Mesenchymal stem cell (in vitro differentiated cells and primary cell): ENCODE results near the gene BEAN1.

ENCODE experiments used
- DNase-seq: peaks from one replicate; pipeline ENCODE4 v3.0.0-alpha.2; 2013
- H2AFZ ChIP-seq: one replicate; pipeline ENCODE4 v1.6.1; 2013; ENCODE audit warnings: low read depth, mild to moderate bottlenecking, control low read depth, inconsistent platforms, low read length, moderate library complexity
- H2AK5ac ChIP-seq: 2 replicates; pipeline ENCODE4 v1.6.1; 2013; ENCODE audit warnings: low read length, moderate library complexity, mild to moderate bottlenecking, inconsistent platforms; ENCODE audit not compliant: severe bottlenecking
- H2BK120ac ChIP-seq: one replicate; pipeline ENCODE4 v1.6.1; 2013; ENCODE audit warnings: low read depth, mild to moderate bottlenecking, inconsistent platforms, low read length, moderate library complexity
- H2BK12ac ChIP-seq, 2 experiments: one replicate each; pipeline ENCODE4 v1.6.1; 2013; ENCODE audit warnings: inconsistent platforms in 2 of 2, low read length in 2 of 2, mild to moderate bottlenecking in 2 of 2, moderate library complexity in 2 of 2, control low read depth in 1 of 2
- H2BK15ac ChIP-seq: one replicate; pipeline ENCODE4 v1.6.1; 2013; ENCODE audit warnings: mild to moderate bottlenecking, low read depth, inconsistent platforms; ENCODE audit not compliant: poor library complexity, severe bottlenecking
- H2BK5ac ChIP-seq: 2 replicates; pipeline ENCODE4 v1.6.1; 2013; ENCODE audit warnings: low read depth, mild to moderate bottlenecking, low read length, control low read depth, inconsistent platforms; ENCODE audit not compliant: poor library complexity, severe bottlenecking
- H3K14ac ChIP-seq, 2 experiments: one replicate each; pipeline ENCODE4 v1.6.1; 2013; ENCODE audit warnings: inconsistent platforms in 2 of 2, low read length in 2 of 2, control low read depth in 1 of 2, mild to moderate bottlenecking in 1 of 2, moderate library complexity in 1 of 2
- H3K18ac ChIP-seq, 2 experiments: one replicate each; pipeline ENCODE4 v1.6.1; 2013; ENCODE audit warnings: inconsistent platforms in 2 of 2, low read length in 2 of 2, control low read depth in 1 of 2, low read depth in 1 of 2, mild to moderate bottlenecking in 1 of 2
- H3K23ac ChIP-seq, 2 experiments: one replicate each; pipeline ENCODE4 v1.6.1; 2013; ENCODE audit warnings: inconsistent platforms in 2 of 2, low read length in 2 of 2, mild to moderate bottlenecking in 2 of 2, moderate library complexity in 2 of 2, control low read depth in 1 of 2
- H3K27ac ChIP-seq: 2 replicates; pipeline ENCODE4 v1.5.1; 2013; ENCODE audit warnings: mild to moderate bottlenecking, moderate library complexity, low read length, control low read depth, inconsistent platforms; ENCODE audit not compliant: poor library complexity, severe bottlenecking
- H3K27me3 ChIP-seq, 2 experiments: 2 replicates each; pipeline versions ENCODE4 v1.6.1 to v1.7.0; 2013; ENCODE audit warnings: low read length in 2 of 2, mild to moderate bottlenecking in 2 of 2, moderate library complexity in 2 of 2, control low read depth in 1 of 2, inconsistent platforms in 1 of 2; ENCODE audit not compliant: control insufficient read depth in 1 of 2, insufficient read depth in 1 of 2
- H3K36me3 ChIP-seq, 2 experiments: 2 replicates each; pipeline versions ENCODE4 v1.6.1 to v1.7.0; 2013; ENCODE audit warnings: low read length in 2 of 2, control low read depth in 1 of 2, inconsistent platforms in 1 of 2, low read depth in 1 of 2, mild to moderate bottlenecking in 1 of 2; ENCODE audit not compliant: insufficient read depth in 2 of 2, control insufficient read depth in 1 of 2
- H3K4ac ChIP-seq, 2 experiments: one replicate each; pipeline ENCODE4 v1.6.1; 2013; ENCODE audit warnings: inconsistent platforms in 2 of 2, low read length in 2 of 2, mild to moderate bottlenecking in 2 of 2, moderate library complexity in 2 of 2, control low read depth in 1 of 2, low read depth in 1 of 2
- H3K4me1 ChIP-seq: 2 replicates; pipeline ENCODE4 v1.6.1; 2013; ENCODE audit warnings: low read depth, low read length, control low read depth; ENCODE audit not compliant: control insufficient read depth, insufficient read depth
- H3K4me2 ChIP-seq: 2 replicates; pipeline ENCODE4 v1.6.1; 2013; ENCODE audit warnings: low read length, mild to moderate bottlenecking, inconsistent platforms; ENCODE audit not compliant: poor library complexity, severe bottlenecking
- H3K4me3 ChIP-seq, 2 experiments: 2 replicates each; pipeline versions ENCODE4 v1.5.1 to v1.7.0; 2013; ENCODE audit warnings: low read length in 2 of 2, mild to moderate bottlenecking in 2 of 2, control low read depth in 1 of 2, low read depth in 1 of 2; ENCODE audit not compliant: insufficient read depth in 1 of 2
- H3K79me1 ChIP-seq: replicated peaks from 2 replicates; pipeline ENCODE4 v1.6.1; 2013; ENCODE audit warnings: mild to moderate bottlenecking, control low read depth, low read length, inconsistent platforms; ENCODE audit not compliant: poor library complexity, severe bottlenecking
- H3K9ac ChIP-seq: 2 replicates; pipeline ENCODE4 v1.7.0; 2013; ENCODE audit warnings: mild to moderate bottlenecking, low read length, moderate library complexity
- H3K9me3 ChIP-seq: 2 replicates; pipeline ENCODE4 v1.7.0; 2013; ENCODE audit warnings: mild to moderate bottlenecking, low read length; ENCODE audit not compliant: control insufficient read depth
- H4K8ac ChIP-seq: one replicate; pipeline ENCODE4 v1.6.1; 2013; ENCODE audit warnings: inconsistent platforms, mild to moderate bottlenecking, low read length, moderate library complexity
- H4K91ac ChIP-seq: one replicate; pipeline ENCODE4 v1.6.1; 2013; ENCODE audit warnings: mild to moderate bottlenecking, low read length, inconsistent platforms
- WGBS: methylation state at CpG from one replicate; pipeline ENCODE4 v1.1.7; 2013; ENCODE audit warnings: mixed read lengths; 5-methylcytosine and 5-hydroxymethylcytosine counted together

The BEAN1 gene

GRCh38 chr16:66523861-66524354 lies 96.8 kb downstream of the BEAN1 start:
- H2AK5ac ChIP-seq = no peak overlapping the region
- no peak overlapping the region for H3K4me2 ChIP-seq
- H3K9me3 ChIP-seq = no peaks in the 10 kb centered on the region
- peaks cover 15% of the 10 kb centered on the region for H3K79me1 ChIP-seq
- no peak overlapping the region for H3K18ac ChIP-seq
- no peak overlapping the region for H3K9ac ChIP-seq
- H3K27ac ChIP-seq = no peak overlapping the region
- H2BK5ac ChIP-seq = no peak overlapping the region
- H2BK120ac ChIP-seq = no peak overlapping the region
- DNase-seq = no peak
- no peak overlapping the region for H3K14ac ChIP-seq
- no peak overlapping the region for H2AFZ ChIP-seq
- no peak overlapping the region for H3K23ac ChIP-seq
- no peaks in the 10 kb centered on the region for H3K27me3 ChIP-seq
- 97% methylated on average over 9 of the region's 9 CpGs for WGBS
- H3K4me3 ChIP-seq = no peak overlapping the region
- H3K36me3 ChIP-seq = peaks cover 65% of the 10 kb centered on the region in 2 experiments
- no peak overlapping the region for H4K91ac ChIP-seq
- no peak overlapping the region for H2BK12ac ChIP-seq
- H2BK15ac ChIP-seq = no peak overlapping the region
- no peak overlapping the region for H4K8ac ChIP-seq
- no peak overlapping the region for H3K4ac ChIP-seq
- H3K4me1 ChIP-seq = peaks cover 29% of the 10 kb centered on the region

- H2BK15ac ChIP-seq = no peak overlapping the region
- H2BK120ac ChIP-seq = no peak overlapping the region
- H3K9ac ChIP-seq = no peak overlapping the region
- H2AFZ ChIP-seq = no peak overlapping the region
- no peaks in the 10 kb centered on the region for H3K9me3 ChIP-seq
- no peak overlapping the region for H2BK12ac ChIP-seq
- H3K23ac ChIP-seq = peak overlapping the region in 1 of 2 experiments; percentile 27
- no peak overlapping the region for H4K8ac ChIP-seq
- WGBS = 83% methylated on average over 6 of the region's 6 CpGs
- H3K27ac ChIP-seq = peak overlapping the region; percentile 7
- H3K27me3 ChIP-seq = no peaks in the 10 kb centered on the region
- H3K4ac ChIP-seq = no peak overlapping the region
- no peak overlapping the region for H4K91ac ChIP-seq
- H3K4me1 ChIP-seq = peaks cover 26% of the 10 kb centered on the region
- H3K4me3 ChIP-seq = no peak overlapping the region
- peaks cover 13% of the 10 kb centered on the region for H3K79me1 ChIP-seq
- H3K4me2 ChIP-seq = no peak overlapping the region
- H2AK5ac ChIP-seq = peak overlapping the region; percentile 20
- no peak overlapping the region for H2BK5ac ChIP-seq
- no peak for DNase-seq
- H3K36me3 ChIP-seq = peaks cover 70% of the 10 kb centered on the region in 2 experiments
- no peak overlapping the region for H3K14ac ChIP-seq
- no peak overlapping the region for H3K18ac ChIP-seq
Observed at GRCh38 chr16:66524601-66525164, 97.6 kb downstream of the BEAN1 start.

- no peak overlapping the region for H3K9ac ChIP-seq
- H2AFZ ChIP-seq = no peak overlapping the region
- DNase-seq = peak; percentile 37
- H3K4me2 ChIP-seq = no peak overlapping the region
- no peak overlapping the region for H3K4me3 ChIP-seq
- no peak overlapping the region for H3K27ac ChIP-seq
- H3K4ac ChIP-seq = no peak overlapping the region
- no peak overlapping the region for H2BK15ac ChIP-seq
- H3K14ac ChIP-seq = no peak overlapping the region
- WGBS = 97% methylated on average over 8 of the region's 9 CpGs
- no peaks in the 10 kb centered on the region for H3K27me3 ChIP-seq
- H4K91ac ChIP-seq = no peak overlapping the region
- no peak overlapping the region for H3K23ac ChIP-seq
- peaks cover 5% of the 10 kb centered on the region for H3K79me1 ChIP-seq
- H4K8ac ChIP-seq = no peak overlapping the region
- H3K4me1 ChIP-seq = peaks cover 24% of the 10 kb centered on the region
- H3K36me3 ChIP-seq = peaks cover 67 to 74% of the 10 kb centered on the region in 2 experiments
- H2BK12ac ChIP-seq = no peak overlapping the region
- no peak overlapping the region for H3K18ac ChIP-seq
- H2AK5ac ChIP-seq = peak overlapping the region; percentile 55
- H3K9me3 ChIP-seq = no peaks in the 10 kb centered on the region
- H2BK5ac ChIP-seq = no peak overlapping the region
- no peak overlapping the region for H2BK120ac ChIP-seq
Observed at GRCh38 chr16:66525396-66526180, 98.5 kb downstream of the BEAN1 start.

GRCh38 chr16:66528294-66528693 lies 101.2 kb downstream of the BEAN1 start:
- Histone ChIP-seq H3K14ac (no peak overlapping the region), H3K36me3 (peaks cover 61 to 83% of the 10 kb centered on the region in 2 experiments), H2AFZ (no peak overlapping the region), H3K4me3 (no peak overlapping the region), H2BK12ac (no peak overlapping the region), H3K27ac (no peak overlapping the region), H3K27me3 (no peaks in the 10 kb centered on the region), H2AK5ac (no peak overlapping the region), H4K91ac (no peak overlapping the region), H2BK5ac (no peak overlapping the region), H3K4ac (no peak overlapping the region), H3K18ac (no peak overlapping the region), H2BK15ac (no peak overlapping the region), H4K8ac (no peak overlapping the region), H3K4me1 (peaks cover 6% of the 10 kb centered on the region), H3K9me3 (no peaks in the 10 kb centered on the region), H3K4me2 (no peak overlapping the region), H2BK120ac (no peak overlapping the region), H3K9ac (no peak overlapping the region), H3K23ac (no peak overlapping the region), H3K79me1 (peaks cover 3% of the 10 kb centered on the region)
- 95% methylated on average over 5 of the region's 5 CpGs for WGBS
- no peak for DNase-seq
